IMR-90 (cell line): ENCODE data around the gene PRF1.

Source experiments
- CTCF ChIP-seq: conservative IDR thresholded peaks from 2 replicates; pipeline ENCODE4 v1.5.1; 2012; ENCODE audit warnings: mild to moderate bottlenecking, low read depth, low read length, improper control_type of control experiment
- MAFK ChIP-seq: IDR thresholded peaks from 2 replicates; pipeline ENCODE4 v1.6.1; 2012; ENCODE audit warnings: low read depth, low read length, improper control_type of control experiment
- POLR2A ChIP-seq: IDR thresholded peaks from 2 replicates; pipeline ENCODE4 v1.6.1; 2012; ENCODE audit warnings: mild to moderate bottlenecking, low read depth, low read length

- no peak for TF ChIP-seq CTCF
- TF ChIP-seq POLR2A = no peak
- no peak for TF ChIP-seq MAFK
These were observed 27.1 kb downstream of the PRF1 start for GRCh38 chr10:70575486-70575873.
